ENCODE data around the gene RAB8B. TPM values are rescaled to one million over a fixed set of nuclear protein-coding genes. Genes with fewer than 3 reads are reported as not detected.

RAB8B gene
- 9.6 and 17.6 TPM in 2 replicates for total RNA-seq (2014; rRNA removed; shearing (Covaris generic))

GRCh38 chr15:63188926-63189871 lies at the start of gene RAB8B:
Gene RAB8B, plus strand, starts transcription at chr15:63189606. Its CDS starts 19 bp downstream, at chr15:63189625.

GRCh38 chr15:63157118-63157843 lies 32.1 kb upstream of the RAB8B start, which contains the start of gene RPS27L:
Gene RPS27L, minus strand, starts transcription at chr15:63157477. Its CDS starts 72 bp downstream, at chr15:63157405.

GRCh38 chr15:63277038-63277892 lies 87.9 kb downstream of the RAB8B start, which contains the start of gene APH1B:
Gene APH1B, plus strand, starts transcription at chr15:63277605. Its CDS starts 19 bp downstream, at chr15:63277624.

Other genes with a start within 250 kb of the RAB8B start
- gene TPM1, start 146.9 kb upstream of the RAB8B start, total RNA-seq (2014; rRNA removed; shearing (Covaris generic)) = 199 and 211 TPM in 2 replicates
- 6.1 and 14.1 TPM in 2 replicates for gene LACTB, start 67.7 kb upstream of the RAB8B start, total RNA-seq (2014; rRNA removed; shearing (Covaris generic))
- gene RPS27L, start 32.1 kb upstream of the RAB8B start, total RNA-seq (2014; rRNA removed; shearing (Covaris generic)) = 118 and 154 TPM in 2 replicates
- gene APH1B, start 88.0 kb downstream of the RAB8B start, total RNA-seq (2014; rRNA removed; shearing (Covaris generic)) = 1.6 and 1.8 TPM in 2 replicates
- gene CA12, start 192.2 kb downstream of the RAB8B start, total RNA-seq (2014; rRNA removed; shearing (Covaris generic)) = 0.40 and 0.57 TPM in 2 replicates